Stimulated activated CD4-positive, alpha-beta T cell treated with anti-CD3 and anti-CD28 coated beads, Interleukin-12 subunit alpha, Interleukin-12 subunit beta, amount 100 ng/mL, for 4 hours (primary cell): ENCODE measurements around the gene ADAD2.
A peak's percentile ranks its signal among the peaks of the same experiment; 100 is the strongest.

ENCODE experiments used
- DNase-seq: peaks from one replicate; pipeline ENCODE4 v3.0.0-alpha.2; 2020

Gene ADAD2

GRCh38 chr16:84177741-84178073 lies 13.2 kb upstream of the ADAD2 start:
- DNase-seq = no peak

- DNase-seq = no peak
Observed at GRCh38 chr16:84178146-84178765, 12.7 kb upstream of the ADAD2 start.

GRCh38 chr16:84178892-84179611 lies 11.9 kb upstream of the ADAD2 start:
- no peak for DNase-seq

GRCh38 chr16:84179612-84180320 lies 11.2 kb upstream of the ADAD2 start:
- no peak for DNase-seq

GRCh38 chr16:84180519-84181140 lies 10.3 kb upstream of the ADAD2 start:
- no peak for DNase-seq

GRCh38 chr16:84181144-84181915 lies 9.6 kb upstream of the ADAD2 start:
- no peak for DNase-seq

GRCh38 chr16:84182104-84182503 lies 8.9 kb upstream of the ADAD2 start:
- DNase-seq = no peak

GRCh38 chr16:84182680-84183571 lies 8.0 kb upstream of the ADAD2 start:
- no peak for DNase-seq

GRCh38 chr16:84183572-84183875 lies 7.4 kb upstream of the ADAD2 start:
- no peak for DNase-seq

GRCh38 chr16:84183911-84184591 lies 6.9 kb upstream of the ADAD2 start:
- no peak for DNase-seq

- no peak for DNase-seq
Observed at GRCh38 chr16:84184775-84185174, 6.2 kb upstream of the ADAD2 start.

- peak; percentile 91 for DNase-seq
Observed at GRCh38 chr16:84186685-84187437, 4.1 kb upstream of the ADAD2 start, which contains the start of gene TAF1C. Gene TAF1C (minus strand): TSS chr16:84187057. CDS start chr16:84184988, 2,069 bp downstream.

GRCh38 chr16:84191466-84191865 lies 509 bp downstream of the ADAD2 start:
- no peak for DNase-seq

GRCh38 chr16:84193480-84193879 lies 2.5 kb downstream of the ADAD2 start:
- DNase-seq = no peak

GRCh38 chr16:84194018-84194417 lies 3.1 kb downstream of the ADAD2 start:
- no peak for DNase-seq

- DNase-seq = peak; percentile 23
Observed at GRCh38 chr16:84194470-84195200, 3.7 kb downstream of the ADAD2 start.

- no peak for DNase-seq
Observed at GRCh38 chr16:84195201-84196093, 4.5 kb downstream of the ADAD2 start.

GRCh38 chr16:84196101-84196500 lies 5.1 kb downstream of the ADAD2 start:
- no peak for DNase-seq
